ENCODE measurements around the gene NUDT8.
"Not testable (repeated sequence)": the region's sequence is repeated elsewhere in the genome, so short reads cannot be mapped to it uniquely, and the experiment has no call there.

Gene NUDT8

GRCh38 chr11:67610302-67610868 is 19.4 kb downstream of the NUDT8 start:
- no peak for DNase-seq

- no peak for DNase-seq
Observed at GRCh38 chr11:67609316-67609715, 20.4 kb downstream of the NUDT8 start.

- DNase-seq: no peak
Observed at GRCh38 chr11:67608486-67608885, 21.3 kb downstream of the NUDT8 start.

- no peak for DNase-seq
Observed at GRCh38 chr11:67607507-67607906, 22.2 kb downstream of the NUDT8 start.

- peak; percentile 96 for DNase-seq
Observed at GRCh38 chr11:67606492-67607295, 23.0 kb downstream of the NUDT8 start, which contains the start of gene NDUFV1. Gene NDUFV1 (plus strand): TSS chr11:67606936. CDS start chr11:67607005, 69 bp downstream.

- DNase-seq: no peak
Observed at GRCh38 chr11:67606093-67606491, 23.6 kb downstream of the NUDT8 start.

GRCh38 chr11:67605231-67606011 is 24.3 kb downstream of the NUDT8 start:
- DNase-seq: no peak

- DNase-seq: no peak
Observed at GRCh38 chr11:67604815-67605214, 24.9 kb downstream of the NUDT8 start.

- DNase-seq: not testable (repeated sequence)
Observed at GRCh38 chr11:67604119-67604518, 25.6 kb downstream of the NUDT8 start.

GRCh38 chr11:67601098-67601497 is 28.6 kb downstream of the NUDT8 start:
- DNase-seq: no peak

GRCh38 chr11:67600324-67601029 is 29.3 kb downstream of the NUDT8 start:
- no peak for DNase-seq

GRCh38 chr11:67599149-67599548 is 30.6 kb downstream of the NUDT8 start:
- no peak for DNase-seq

GRCh38 chr11:67597963-67598362 is 31.8 kb downstream of the NUDT8 start:
- DNase-seq: not testable (repeated sequence)

GRCh38 chr11:67597458-67597857 is 32.3 kb downstream of the NUDT8 start:
- DNase-seq: not testable (repeated sequence)

- DNase-seq: no peak
Observed at GRCh38 chr11:67596753-67597300, 32.9 kb downstream of the NUDT8 start.

GRCh38 chr11:67594480-67594879 is 35.3 kb downstream of the NUDT8 start:
- DNase-seq: no peak

- no peak for DNase-seq
Observed at GRCh38 chr11:67593565-67593905, 36.2 kb downstream of the NUDT8 start.

- no peak for DNase-seq
Observed at GRCh38 chr11:67592880-67593564, 36.7 kb downstream of the NUDT8 start.

- DNase-seq: not testable (repeated sequence)
Observed at GRCh38 chr11:67588899-67589415, 40.8 kb downstream of the NUDT8 start.

GRCh38 chr11:67588136-67588503 is 41.6 kb downstream of the NUDT8 start:
- DNase-seq: no peak

- DNase-seq: no peak
Observed at GRCh38 chr11:67586568-67587250, 43.0 kb downstream of the NUDT8 start.

All from COR-L47 (cell line).